ENCODE results near the gene SCTR. TPM values are rescaled to one million over a fixed set of nuclear protein-coding genes. Genes with fewer than 3 reads are reported as not detected.

The SCTR gene
- total and polyA plus RNA-seq, 2 of the 13 experiments (the other 11 are each of a cell fraction or from before 2014, with no cell fraction given), result not detected

GRCh38 chr2:119432851-119433522 is 91.3 kb downstream of the SCTR start (continued):
- TF ChIP-seq, protein P1, sequence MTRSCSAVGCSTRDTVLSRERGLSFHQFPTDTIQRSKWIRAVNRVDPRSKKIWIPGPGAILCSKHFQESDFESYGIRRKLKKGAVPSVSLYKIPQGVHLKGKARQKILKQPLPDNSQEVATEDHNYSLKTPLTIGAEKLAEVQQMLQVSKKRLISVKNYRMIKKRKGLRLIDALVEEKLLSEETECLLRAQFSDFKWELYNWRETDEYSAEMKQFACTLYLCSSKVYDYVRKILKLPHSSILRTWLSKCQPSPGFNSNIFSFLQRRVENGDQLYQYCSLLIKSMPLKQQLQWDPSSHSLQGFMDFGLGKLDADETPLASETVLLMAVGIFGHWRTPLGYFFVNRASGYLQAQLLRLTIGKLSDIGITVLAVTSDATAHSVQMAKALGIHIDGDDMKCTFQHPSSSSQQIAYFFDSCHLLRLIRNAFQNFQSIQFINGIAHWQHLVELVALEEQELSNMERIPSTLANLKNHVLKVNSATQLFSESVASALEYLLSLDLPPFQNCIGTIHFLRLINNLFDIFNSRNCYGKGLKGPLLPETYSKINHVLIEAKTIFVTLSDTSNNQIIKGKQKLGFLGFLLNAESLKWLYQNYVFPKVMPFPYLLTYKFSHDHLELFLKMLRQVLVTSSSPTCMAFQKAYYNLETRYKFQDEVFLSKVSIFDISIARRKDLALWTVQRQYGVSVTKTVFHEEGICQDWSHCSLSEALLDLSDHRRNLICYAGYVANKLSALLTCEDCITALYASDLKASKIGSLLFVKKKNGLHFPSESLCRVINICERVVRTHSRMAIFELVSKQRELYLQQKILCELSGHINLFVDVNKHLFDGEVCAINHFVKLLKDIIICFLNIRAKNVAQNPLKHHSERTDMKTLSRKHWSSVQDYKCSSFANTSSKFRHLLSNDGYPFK (CRISPR knock-in tag; IDR thresholded peaks at IDR 0.05; ENCODE audit: borderline replicate concordance), result 0 out of 2 replicates have a peak, but pooled peaks have one; percentile 48
- no peak; the same call in 1 of the 2 replicates for TF ChIP-seq ZNF124 (CRISPR knock-in tag; IDR thresholded peaks at IDR 0.05)
- 0 out of 2 replicates have a peak, but pooled peaks have one; percentile 28 for TF ChIP-seq WIZ (CRISPR knock-in tag; IDR thresholded peaks at IDR 0.05)
- TF ChIP-seq LCORL (IDR thresholded peaks at IDR 0.05), result no peak
- no peak for TF ChIP-seq LCORL (CRISPR knock-in tag; IDR thresholded peaks at IDR 0.05)
- peak; percentile 67 for TF ChIP-seq ZEB1 (IDR thresholded peaks at IDR 0.05; ENCODE audit: insufficient replicate concordance, low read depth)
- peak; percentile 5; the same call in 1 of the 2 replicates for TF ChIP-seq ZNF232 (CRISPR knock-in tag; IDR thresholded peaks at IDR 0.05; ENCODE audit: borderline replicate concordance)
- TF ChIP-seq ASH2L (IDR thresholded peaks at IDR 0.05; ENCODE audit: insufficient read length, low read depth, low read length), result no peak
- TF ChIP-seq SAP130 (CRISPR knock-in tag; IDR thresholded peaks at IDR 0.05; ENCODE audit: low read depth), result peak; percentile 15; the same call in 1 of the 2 replicates
- TF ChIP-seq ZNF687 (CRISPR knock-in tag; IDR thresholded peaks at IDR 0.05), result peak; percentile 75
- TF ChIP-seq, protein P2, sequence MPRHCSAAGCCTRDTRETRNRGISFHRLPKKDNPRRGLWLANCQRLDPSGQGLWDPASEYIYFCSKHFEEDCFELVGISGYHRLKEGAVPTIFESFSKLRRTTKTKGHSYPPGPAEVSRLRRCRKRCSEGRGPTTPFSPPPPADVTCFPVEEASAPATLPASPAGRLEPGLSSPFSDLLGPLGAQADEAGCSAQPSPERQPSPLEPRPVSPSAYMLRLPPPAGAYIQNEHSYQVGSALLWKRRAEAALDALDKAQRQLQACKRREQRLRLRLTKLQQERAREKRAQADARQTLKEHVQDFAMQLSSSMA (CRISPR knock-in tag; IDR thresholded peaks at IDR 0.05), result no peak
- TF ChIP-seq ZMYM2 (CRISPR knock-in tag; IDR thresholded peaks at IDR 0.05), result 0 out of 2 replicates have a peak, but pooled peaks have one; percentile 39
- TF ChIP-seq ZBTB38 (CRISPR knock-in tag; IDR thresholded peaks at IDR 0.05), result peak; percentile 54; the same call in 1 of the 2 replicates
- TF ChIP-seq, protein P3, sequence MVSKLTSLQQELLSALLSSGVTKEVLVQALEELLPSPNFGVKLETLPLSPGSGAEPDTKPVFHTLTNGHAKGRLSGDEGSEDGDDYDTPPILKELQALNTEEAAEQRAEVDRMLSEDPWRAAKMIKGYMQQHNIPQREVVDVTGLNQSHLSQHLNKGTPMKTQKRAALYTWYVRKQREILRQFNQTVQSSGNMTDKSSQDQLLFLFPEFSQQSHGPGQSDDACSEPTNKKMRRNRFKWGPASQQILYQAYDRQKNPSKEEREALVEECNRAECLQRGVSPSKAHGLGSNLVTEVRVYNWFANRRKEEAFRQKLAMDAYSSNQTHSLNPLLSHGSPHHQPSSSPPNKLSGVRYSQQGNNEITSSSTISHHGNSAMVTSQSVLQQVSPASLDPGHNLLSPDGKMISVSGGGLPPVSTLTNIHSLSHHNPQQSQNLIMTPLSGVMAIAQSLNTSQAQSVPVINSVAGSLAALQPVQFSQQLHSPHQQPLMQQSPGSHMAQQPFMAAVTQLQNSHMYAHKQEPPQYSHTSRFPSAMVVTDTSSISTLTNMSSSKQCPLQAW (CRISPR knock-in tag; IDR thresholded peaks at IDR 0.05), result peak; percentile 82
- TF ChIP-seq ZSCAN21 (CRISPR knock-in tag; IDR thresholded peaks at IDR 0.05; ENCODE audit: borderline replicate concordance), result peak; percentile 20; the same call in 1 of the 2 replicates
- no peak for TF ChIP-seq ZNF263 (CRISPR knock-in tag; IDR thresholded peaks at IDR 0.05)
- 0 out of 2 replicates have a peak, but pooled peaks have one; percentile 26 for TF ChIP-seq HNRNPL (IDR thresholded peaks at IDR 0.05; ENCODE audit: low read depth, low read length)
- peak; percentile 77 for TF ChIP-seq ZNF501 (CRISPR knock-in tag; IDR thresholded peaks at IDR 0.05)
